ENCODE measurements around the gene FKBP7.

DNA sequence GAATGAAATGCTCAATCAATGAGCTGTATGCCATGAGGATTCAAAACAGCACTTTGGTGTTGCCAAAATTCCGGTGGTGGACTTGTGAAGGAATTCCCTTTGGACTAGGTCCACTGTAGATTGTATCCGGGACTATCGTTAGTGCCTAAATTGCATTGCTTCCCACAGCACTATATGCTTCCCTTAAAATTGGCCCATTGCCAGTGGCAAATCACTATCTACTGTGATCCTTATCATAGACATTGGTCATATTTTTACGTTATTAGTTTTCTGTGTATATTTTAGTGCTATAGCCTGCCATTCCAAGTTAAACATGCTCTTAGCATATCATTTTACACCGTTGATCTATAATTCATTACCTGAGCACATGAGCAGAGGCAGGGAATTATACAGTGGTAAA, 25.5 kb downstream of the FKBP7 start:
- TF ChIP-seq EP300 (IDR thresholded peaks at IDR 0.05) = no peak
- no peak for TF ChIP-seq POLR2A (IDR thresholded peaks at IDR 0.05)
- TF ChIP-seq, protein P1, sequence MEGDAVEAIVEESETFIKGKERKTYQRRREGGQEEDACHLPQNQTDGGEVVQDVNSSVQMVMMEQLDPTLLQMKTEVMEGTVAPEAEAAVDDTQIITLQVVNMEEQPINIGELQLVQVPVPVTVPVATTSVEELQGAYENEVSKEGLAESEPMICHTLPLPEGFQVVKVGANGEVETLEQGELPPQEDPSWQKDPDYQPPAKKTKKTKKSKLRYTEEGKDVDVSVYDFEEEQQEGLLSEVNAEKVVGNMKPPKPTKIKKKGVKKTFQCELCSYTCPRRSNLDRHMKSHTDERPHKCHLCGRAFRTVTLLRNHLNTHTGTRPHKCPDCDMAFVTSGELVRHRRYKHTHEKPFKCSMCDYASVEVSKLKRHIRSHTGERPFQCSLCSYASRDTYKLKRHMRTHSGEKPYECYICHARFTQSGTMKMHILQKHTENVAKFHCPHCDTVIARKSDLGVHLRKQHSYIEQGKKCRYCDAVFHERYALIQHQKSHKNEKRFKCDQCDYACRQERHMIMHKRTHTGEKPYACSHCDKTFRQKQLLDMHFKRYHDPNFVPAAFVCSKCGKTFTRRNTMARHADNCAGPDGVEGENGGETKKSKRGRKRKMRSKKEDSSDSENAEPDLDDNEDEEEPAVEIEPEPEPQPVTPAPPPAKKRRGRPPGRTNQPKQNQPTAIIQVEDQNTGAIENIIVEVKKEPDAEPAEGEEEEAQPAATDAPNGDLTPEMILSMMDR (IDR thresholded peaks at IDR 0.05) = no peak
- no peak for TF ChIP-seq POLR2AphosphoS5 (IDR thresholded peaks at IDR 0.05)
